H7 (cell line): ENCODE measurements around the gene GAREM1. TPM values are rescaled to one million over a fixed set of nuclear protein-coding genes. Genes with fewer than 3 reads are reported as not detected.

Source experiments
- DNase-seq: peaks from one replicate; pipeline ENCODE4 v3.0.0; 2012
- H3K27me3 ChIP-seq: 2 replicates; pipeline ENCODE4 v1.6.0; 2011; ENCODE audit warnings: mild to moderate bottlenecking, low read length; ENCODE audit not compliant: control insufficient read depth, insufficient read depth
- H3K36me3 ChIP-seq: replicated peaks from 2 replicates; pipeline ENCODE4 v1.5.1; 2011; ENCODE audit warnings: low read length; ENCODE audit not compliant: control insufficient read depth, insufficient read depth
- H3K4me3 ChIP-seq: 2 replicates; pipeline ENCODE4 v1.5.1; 2011; ENCODE audit warnings: low read depth, mild to moderate bottlenecking, control low read depth, low read length, moderate library complexity; ENCODE audit not compliant: insufficient read depth
- total RNA-seq: library from RNA; depleted of rRNA; stranded (reverse); fragments of >200 nt; shearing (Covaris generic); gene quantifications from 2 replicates; pipeline ENCODE4 v1.2.3, GENCODE V29; 2014

The GAREM1 gene
- total RNA-seq, 1 experiment from 2014 or later, result 4.9 TPM

DNA sequence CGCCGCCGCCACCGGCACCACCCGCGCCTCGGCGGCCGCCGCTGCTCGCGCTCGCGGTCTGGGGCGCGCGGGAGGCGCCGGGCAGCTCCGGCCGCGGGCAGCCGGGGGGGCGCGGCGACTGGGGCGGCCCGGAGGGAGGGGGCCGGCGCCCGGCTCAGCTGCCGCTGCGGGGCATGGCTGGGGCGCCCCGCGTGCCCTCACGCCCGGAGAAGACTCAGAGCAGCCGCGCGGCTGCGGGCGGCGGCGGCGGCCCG, 295 bp downstream of the GAREM1 start:
- H3K27me3 ChIP-seq, result peaks cover 8% of the 10 kb centered on the region
- H3K36me3 ChIP-seq, result no peaks in the 10 kb centered on the region
- peak overlapping the region; percentile 71 for H3K4me3 ChIP-seq
- DNase-seq, result no peak

DNA sequence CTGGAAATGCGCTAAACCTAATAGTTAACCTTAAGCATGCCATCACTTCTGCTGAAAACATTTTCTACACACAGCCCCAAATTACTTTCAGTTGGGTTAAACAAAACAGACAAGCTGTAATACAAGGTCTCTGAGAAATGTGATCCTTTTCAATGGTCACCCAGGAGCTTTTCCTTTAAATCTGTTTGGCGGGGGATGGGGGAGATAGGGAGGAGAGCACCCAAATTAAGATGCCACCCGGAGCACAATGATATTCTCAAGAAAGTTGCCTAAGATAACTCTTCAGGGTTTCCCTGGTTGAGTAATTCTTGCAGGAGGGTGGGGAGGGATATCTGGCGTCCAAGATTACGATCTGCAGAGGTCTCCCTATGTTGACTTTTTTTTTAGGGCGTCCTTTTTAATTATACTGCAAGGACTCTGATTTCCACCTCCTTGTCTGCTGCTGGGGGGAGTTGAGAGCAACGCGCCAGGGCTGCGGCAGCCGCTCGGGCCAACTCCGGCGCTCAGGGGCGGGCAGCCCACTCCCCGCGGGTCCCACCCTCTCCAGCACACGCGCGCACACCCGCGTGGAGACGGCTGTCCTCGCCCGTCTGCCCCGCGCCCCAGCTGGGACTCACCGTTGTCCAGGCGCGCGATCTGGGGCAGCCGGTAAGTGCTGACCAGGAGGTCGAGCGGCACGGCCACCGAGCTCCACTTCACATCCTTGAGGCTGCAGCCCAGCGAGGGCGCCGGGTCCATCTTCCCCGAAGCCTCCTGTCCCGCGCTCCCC, 807 bp downstream of the GAREM1 start:
- peak overlapping the region; percentile 71 for H3K4me3 ChIP-seq
- peaks cover 8% of the 10 kb centered on the region for H3K27me3 ChIP-seq
- no peak for DNase-seq
- no peaks in the 10 kb centered on the region for H3K36me3 ChIP-seq

DNA sequence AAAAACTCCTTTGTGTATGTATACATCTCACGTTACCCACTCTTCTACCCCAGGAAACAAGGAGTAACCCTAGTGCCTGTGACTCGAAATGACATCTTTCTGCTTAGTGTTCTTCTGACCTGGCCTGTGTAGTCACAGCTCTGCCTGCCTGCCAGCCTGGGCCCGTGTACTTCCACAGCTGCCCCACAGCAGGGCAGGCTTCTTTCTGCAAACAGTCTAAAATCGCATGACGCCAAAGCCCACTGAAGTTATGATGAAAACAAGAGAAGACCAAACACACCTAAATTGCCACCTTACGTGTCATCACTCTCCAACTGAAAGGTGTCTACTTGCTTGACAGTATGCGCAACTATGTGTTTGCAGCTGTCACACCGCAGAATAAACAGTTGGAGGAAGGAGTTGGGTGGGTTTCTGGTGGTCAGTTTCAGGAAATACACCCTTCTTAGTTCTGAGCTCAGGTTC, 1.5 kb downstream of the GAREM1 start:
- no peak overlapping the region; the same call in 1 of the 2 replicates for H3K4me3 ChIP-seq
- H3K36me3 ChIP-seq, result no peaks in the 10 kb centered on the region
- peak; percentile 28 for DNase-seq
- peaks cover 8% of the 10 kb centered on the region for H3K27me3 ChIP-seq

DNA sequence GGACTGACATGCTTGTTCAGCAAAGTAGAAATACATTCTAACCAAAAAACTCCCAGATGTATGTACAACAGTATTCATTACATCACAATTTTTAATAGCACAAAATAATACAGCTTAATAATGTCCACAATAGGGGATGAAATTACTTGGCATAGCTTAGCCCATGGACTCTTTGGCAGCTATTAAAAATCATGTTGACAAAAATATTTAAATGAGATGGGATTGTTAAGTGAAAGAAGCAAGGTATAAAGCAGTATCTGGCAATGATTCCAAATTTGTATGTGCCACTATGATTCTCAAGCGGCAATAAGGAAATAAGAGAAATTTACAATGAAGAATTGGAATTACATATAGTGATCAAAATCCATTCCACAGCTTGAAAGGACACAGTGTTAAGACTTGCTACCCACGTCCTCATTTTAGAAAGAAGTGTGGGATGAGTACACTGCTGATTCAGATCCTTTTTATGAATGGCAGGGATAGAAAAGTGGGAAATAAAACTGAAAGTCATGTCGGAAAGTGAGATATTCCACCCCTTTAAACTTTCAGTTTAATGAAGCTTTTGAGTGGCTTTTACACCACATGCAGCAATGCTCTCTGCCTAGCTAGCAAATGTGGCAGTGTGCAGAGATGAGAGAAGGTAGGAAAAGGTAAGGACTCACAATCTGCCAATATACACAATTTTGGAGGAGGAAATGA, 2.4 kb downstream of the GAREM1 start:
- no peak for DNase-seq
- Histone ChIP-seq H3K4me3 (no peak overlapping the region), H3K27me3 (peaks cover 8% of the 10 kb centered on the region), H3K36me3 (no peaks in the 10 kb centered on the region)

DNA sequence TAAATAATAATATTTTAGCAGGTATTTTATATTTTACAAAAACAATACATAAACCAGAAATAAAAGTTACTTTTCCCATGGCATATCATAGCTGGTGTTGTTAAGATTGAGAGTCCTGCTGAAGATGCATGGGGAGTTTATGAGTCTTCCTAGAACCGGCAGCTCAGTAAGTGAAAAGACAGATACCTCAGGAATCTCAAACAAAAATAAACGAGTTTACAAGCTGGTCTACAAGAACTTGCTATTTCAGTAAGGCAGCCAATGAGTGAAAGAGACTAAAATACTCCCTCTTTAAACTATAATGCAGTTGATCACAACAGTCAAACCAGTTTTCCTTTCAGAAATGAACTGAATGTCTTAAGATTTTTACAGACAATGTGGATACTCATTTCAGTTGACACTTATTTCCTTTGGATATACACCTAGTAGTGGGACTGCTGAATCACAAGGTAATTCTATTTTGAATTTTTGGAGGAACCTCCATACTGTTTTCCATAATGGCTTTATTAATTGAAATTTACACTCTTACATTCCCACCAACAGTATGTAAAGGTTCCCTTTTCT, 8.9 kb downstream of the GAREM1 start:
- Histone ChIP-seq H3K27me3 (no peaks in the 10 kb centered on the region), H3K4me3 (no peak overlapping the region), H3K36me3 (no peaks in the 10 kb centered on the region)
- DNase-seq, result no peak

DNA sequence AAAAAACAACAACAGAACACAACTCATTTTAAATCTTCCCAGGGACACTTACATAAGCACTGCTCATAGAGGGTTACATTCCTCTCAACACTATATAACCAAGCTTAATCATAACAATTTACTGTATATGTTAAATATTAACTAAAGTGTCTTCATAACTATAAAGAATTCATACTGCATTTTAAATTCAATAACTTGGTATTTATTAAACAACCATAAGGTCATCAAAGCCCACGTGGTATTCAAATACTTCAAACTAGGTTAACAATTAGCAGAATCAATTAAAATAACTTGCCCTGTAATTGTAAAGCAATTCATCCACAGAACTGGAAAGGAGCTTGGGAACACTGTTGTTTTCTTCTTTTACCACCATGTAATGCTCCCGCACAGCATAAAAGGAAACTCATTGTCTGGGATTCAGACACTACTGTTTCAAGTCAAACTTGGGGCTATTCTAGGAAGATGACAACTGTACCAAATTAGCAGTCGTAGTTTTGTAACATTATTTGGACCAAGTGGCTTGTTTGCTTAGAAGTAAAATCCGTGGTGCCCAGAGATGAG, 10.4 kb downstream of the GAREM1 start:
- Histone ChIP-seq H3K36me3 (no peaks in the 10 kb centered on the region), H3K27me3 (no peaks in the 10 kb centered on the region), H3K4me3 (no peak overlapping the region)
- no peak for DNase-seq

DNA sequence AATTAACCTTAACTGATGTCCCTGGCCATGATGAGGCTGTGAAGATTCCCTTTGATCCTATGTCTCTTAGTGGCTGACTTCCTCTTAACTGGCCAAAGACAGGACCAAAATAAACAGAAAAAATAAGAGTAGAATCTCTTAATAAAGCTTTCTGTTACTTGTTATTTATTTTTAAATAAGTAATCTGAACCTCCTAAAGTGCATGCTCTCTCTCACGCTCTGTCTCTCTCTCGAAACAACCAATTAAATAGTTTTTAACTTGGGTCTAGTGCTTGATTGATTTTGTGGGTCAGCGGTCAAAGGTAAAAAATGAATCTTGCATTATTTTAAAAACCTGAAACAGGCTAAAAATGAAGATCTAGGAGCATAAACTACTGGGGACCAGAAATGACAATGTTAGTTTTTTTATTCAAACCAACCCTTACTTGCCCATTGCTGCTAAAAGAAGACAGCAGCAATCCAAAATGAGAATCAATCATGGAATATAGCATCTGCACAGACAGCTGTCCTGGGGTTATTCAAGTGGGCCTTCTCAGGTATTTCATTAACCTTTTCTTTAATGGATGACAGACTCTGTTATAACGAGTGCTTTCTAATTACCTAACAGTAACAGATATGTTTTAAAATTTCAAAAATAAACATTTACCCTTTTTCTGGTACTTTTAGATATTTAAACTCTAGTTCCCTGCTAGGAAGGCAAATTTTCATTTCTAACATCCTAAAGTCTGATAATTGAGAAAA, 11.2 kb downstream of the GAREM1 start:
- DNase-seq, result no peak
- H3K36me3 ChIP-seq, result no peaks in the 10 kb centered on the region
- no peak overlapping the region for H3K4me3 ChIP-seq
- H3K27me3 ChIP-seq, result no peaks in the 10 kb centered on the region

DNA sequence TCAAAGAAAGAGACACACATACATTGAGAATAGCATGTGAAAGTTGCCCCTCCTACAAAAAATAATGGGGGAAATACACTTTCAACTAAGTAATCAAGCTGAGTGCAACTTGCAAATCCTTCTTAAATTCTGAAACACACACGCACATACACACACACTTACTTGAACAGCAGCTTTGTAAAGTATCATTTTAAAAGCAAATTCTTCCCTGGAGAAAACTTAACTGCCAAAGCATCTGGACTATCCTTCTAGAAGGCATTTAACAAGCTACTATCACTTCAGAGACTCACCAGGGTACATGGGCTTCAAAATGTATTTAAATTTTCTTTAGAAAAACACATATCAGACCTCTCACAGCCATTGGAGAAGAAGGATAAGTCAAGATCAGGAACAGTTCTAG, 15.3 kb downstream of the GAREM1 start:
- DNase-seq, result no peak
- H3K27me3 ChIP-seq, result no peaks in the 10 kb centered on the region

DNA sequence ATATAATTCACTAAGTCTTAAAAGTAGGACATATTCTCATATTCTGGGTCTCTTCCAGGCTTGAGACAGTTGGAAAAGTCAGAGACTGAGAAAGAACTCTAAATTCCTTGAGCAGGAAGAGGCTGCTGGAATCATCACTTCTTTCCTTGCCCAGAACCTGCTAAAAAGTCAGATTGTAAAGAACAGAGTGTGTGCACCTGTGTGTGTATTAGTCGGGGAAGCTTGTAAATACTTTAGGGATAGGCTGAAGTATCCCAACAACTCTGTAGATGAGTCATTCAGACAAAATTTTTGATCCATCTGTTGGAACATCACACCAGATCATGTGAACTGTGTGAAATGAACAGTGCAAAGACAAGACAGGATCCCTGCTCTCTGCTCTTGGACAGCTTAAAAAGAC, 16.1 kb downstream of the GAREM1 start:
- no peaks in the 10 kb centered on the region for H3K36me3 ChIP-seq
- no peak overlapping the region for H3K4me3 ChIP-seq
- DNase-seq, result no peak
- no peaks in the 10 kb centered on the region for H3K27me3 ChIP-seq

More for the DNA sequence above, 15.3 kb downstream of the GAREM1 start:
- Histone ChIP-seq H3K4me3 (no peak overlapping the region), H3K36me3 (no peaks in the 10 kb centered on the region)

DNA sequence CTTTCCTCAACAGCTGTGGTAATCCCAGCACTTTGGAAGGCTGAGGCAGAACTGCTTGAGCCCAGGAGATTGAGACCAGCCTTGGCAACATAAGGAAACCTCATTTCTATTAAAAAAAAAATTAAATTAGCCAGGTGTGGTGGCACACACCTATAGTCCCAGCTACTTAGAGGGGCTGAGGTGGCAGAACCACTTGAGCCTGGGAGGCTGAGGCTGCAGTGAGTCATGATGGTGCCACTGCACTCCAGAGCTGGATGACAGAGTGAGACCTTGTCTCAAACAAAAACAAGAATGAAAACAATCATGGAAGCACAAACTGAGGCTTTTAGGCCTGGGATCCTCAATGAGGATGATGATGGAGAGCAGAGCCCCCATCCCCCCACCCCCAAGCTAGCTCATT, 19.8 kb downstream of the GAREM1 start:
- H3K27me3 ChIP-seq, result no peaks in the 10 kb centered on the region
- H3K4me3 ChIP-seq, result no peak overlapping the region
- no peaks in the 10 kb centered on the region for H3K36me3 ChIP-seq
- no peak for DNase-seq

DNA sequence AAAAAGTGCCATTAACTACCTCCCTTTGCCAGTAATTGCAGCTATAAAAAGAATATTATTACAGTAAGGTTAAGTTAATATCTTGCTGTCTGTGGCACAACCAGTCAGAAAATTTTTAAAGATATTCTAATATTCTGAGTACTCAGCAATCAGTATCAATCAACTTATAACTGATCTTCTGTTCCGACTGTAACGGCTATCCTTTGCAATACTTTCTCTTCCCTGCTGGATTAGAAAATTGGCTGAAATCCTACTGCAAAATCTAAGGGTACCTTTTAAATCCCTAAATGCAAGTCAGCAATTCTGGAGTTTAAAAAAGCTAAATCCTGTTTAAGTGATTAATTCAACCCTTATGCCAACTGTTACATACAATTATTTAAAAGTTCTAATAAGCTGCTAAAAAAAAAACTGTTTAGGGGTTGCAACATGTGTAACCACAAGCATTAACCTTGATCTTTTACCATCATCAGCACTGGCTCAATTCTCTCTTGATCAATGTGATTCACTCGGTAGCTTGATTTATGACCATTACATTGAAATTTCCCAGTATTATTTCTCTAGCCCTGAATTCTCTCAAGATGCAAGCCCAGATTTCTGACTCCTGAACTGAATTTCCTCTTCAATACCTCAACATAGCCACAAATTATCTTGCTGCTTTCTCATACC, 20.5 kb downstream of the GAREM1 start:
- Histone ChIP-seq H3K4me3 (no peak overlapping the region), H3K36me3 (no peaks in the 10 kb centered on the region), H3K27me3 (no peaks in the 10 kb centered on the region)
- DNase-seq, result no peak

DNA sequence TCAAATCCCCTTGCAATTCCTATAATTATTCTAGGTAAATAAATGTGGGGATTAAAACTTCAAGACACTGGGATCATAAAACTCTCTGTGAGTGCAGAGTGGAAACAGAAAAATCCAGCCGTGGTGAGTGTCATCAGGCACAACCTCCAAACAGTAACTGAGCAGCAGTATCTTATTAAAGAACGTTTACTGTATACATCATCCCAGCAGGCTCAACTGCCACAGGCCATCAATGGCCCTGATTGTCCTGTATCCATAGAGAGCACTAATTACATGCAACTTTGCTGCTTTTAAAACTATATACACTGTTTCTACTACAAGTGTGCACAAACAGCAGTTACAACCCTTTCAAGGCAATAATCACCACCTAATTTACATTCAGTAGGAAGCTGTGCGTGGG, 23.9 kb downstream of the GAREM1 start:
- H3K27me3 ChIP-seq, result no peaks in the 10 kb centered on the region
- DNase-seq, result no peak
- H3K4me3 ChIP-seq, result no peak overlapping the region
- no peaks in the 10 kb centered on the region for H3K36me3 ChIP-seq

DNA sequence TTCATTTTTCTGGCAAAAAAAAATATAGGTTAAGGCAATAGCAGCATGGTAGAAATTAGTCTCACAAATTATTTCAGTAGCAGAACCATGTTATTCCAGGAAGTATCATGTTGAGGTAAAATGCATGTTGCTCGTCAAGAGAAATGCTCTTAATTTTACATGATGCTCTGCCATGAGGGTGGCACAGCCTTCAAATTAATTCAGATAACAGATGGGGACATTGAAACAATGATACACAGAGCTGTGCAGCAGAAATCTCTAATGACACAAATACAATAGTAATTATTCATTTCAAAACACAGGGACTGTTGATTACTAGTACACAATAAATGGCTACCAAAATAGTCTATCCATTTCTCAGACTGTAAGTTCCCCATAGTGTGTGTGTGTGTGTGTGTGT, 24.8 kb downstream of the GAREM1 start:
- Histone ChIP-seq H3K36me3 (no peaks in the 10 kb centered on the region), H3K27me3 (no peaks in the 10 kb centered on the region), H3K4me3 (no peak overlapping the region)
- DNase-seq, result no peak

DNA sequence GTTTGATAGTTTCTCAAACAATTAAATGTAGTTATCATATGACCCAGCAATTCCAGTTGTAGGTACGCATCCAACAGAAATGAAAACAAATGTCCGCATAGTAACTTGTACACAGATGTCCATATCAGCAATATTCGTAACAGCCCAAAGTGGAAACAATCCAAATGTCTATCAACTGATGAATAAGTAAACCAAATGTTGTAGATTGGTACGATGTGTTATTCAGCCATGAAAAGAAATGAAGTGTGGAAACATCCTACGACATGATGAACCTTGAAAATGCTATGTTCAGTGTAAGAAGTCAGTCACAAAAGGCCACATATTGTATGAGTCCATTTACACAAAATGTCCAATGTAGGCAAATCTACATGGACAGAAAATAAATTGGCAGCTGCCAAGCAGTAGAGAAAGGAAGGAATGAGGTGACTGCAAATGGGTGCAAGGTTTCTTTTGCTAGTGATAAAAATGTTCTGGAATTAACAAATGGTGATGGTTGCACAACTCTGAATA, 26.9 kb downstream of the GAREM1 start:
- DNase-seq, result no peak
- no peaks in the 10 kb centered on the region for H3K36me3 ChIP-seq
- no peak overlapping the region for H3K4me3 ChIP-seq
- no peaks in the 10 kb centered on the region for H3K27me3 ChIP-seq
